Muscle layer of duodenum (tissue), 2 donors: ENCODE data around the gene GNMT.
"Not testable (repeated sequence)": the region's sequence is repeated elsewhere in the genome, so short reads cannot be mapped to it uniquely, and the experiment has no call there.

Source experiments
- H3K27ac ChIP-seq: one replicate; pipeline ENCODE4 v1.7.0; 2013; ENCODE audit warnings: mild to moderate bottlenecking, low read length
- H3K27me3 ChIP-seq: one replicate; pipeline ENCODE4 v1.7.0; 2013; ENCODE audit warnings: low read depth, mild to moderate bottlenecking, control low read depth, low read length
- H3K36me3 ChIP-seq, 2 donors: one replicate each; pipeline ENCODE4 v1.7.0; 2013; ENCODE audit warnings: low read length in 2 of 2, control low read depth in 1 of 2, mild to moderate bottlenecking in 1 of 2; ENCODE audit not compliant: insufficient read depth in 2 of 2, control insufficient read depth in 1 of 2
- H3K4me1 ChIP-seq, 2 donors: one replicate each; pipeline ENCODE4 v1.7.0; 2013; ENCODE audit warnings: low read length in 2 of 2, mild to moderate bottlenecking in 2 of 2, control low read depth in 1 of 2, moderate library complexity in 1 of 2; ENCODE audit not compliant: insufficient read depth in 2 of 2, control insufficient read depth in 1 of 2
- H3K4me3 ChIP-seq, 2 donors: one replicate each; pipeline ENCODE4 v1.7.0; 2013; ENCODE audit warnings: low read length in 2 of 2, low read depth in 1 of 2, mild to moderate bottlenecking in 1 of 2
- H3K9me3 ChIP-seq, 2 donors: one replicate each; pipeline ENCODE4 v1.7.0; 2013; ENCODE audit warnings: low read length in 2 of 2, control low read depth in 1 of 2, mild to moderate bottlenecking in 1 of 2; ENCODE audit not compliant: control insufficient read depth in 1 of 2
- donor health status: healthy.

The GNMT gene

GRCh38 chr6:42932412-42932811 lies 28.1 kb upstream of the GNMT start:
- no peaks in the 10 kb centered on the region for H3K9me3 ChIP-seq
- H3K4me3 ChIP-seq: no peak overlapping the region
- no peaks in the 10 kb centered on the region for H3K27me3 ChIP-seq
- H3K27ac ChIP-seq: peak overlapping the region; percentile 27
- peaks cover 10 to 27% of the 10 kb centered on the region in 2 donors for H3K4me1 ChIP-seq
- peaks cover 21 to 27% of the 10 kb centered on the region in 2 donors for H3K36me3 ChIP-seq

- Histone ChIP-seq H3K27ac (no peak overlapping the region), H3K4me1 (peaks cover 10 to 27% of the 10 kb centered on the region in 2 donors), H3K36me3 (peaks cover 27 to 35% of the 10 kb centered on the region in 2 donors), H3K4me3 (no peak overlapping the region), H3K9me3 (no peaks in the 10 kb centered on the region), H3K27me3 (no peaks in the 10 kb centered on the region)
These were observed 27.3 kb upstream of the GNMT start for GRCh38 chr6:42933205-42933604.

GRCh38 chr6:42935322-42935721 lies 25.2 kb upstream of the GNMT start:
- H3K36me3 ChIP-seq: peaks cover 32 to 50% of the 10 kb centered on the region in 2 donors
- H3K9me3 ChIP-seq: no peaks in the 10 kb centered on the region

GRCh38 chr6:42936398-42936797 lies 24.2 kb upstream of the GNMT start:
- Histone ChIP-seq H3K4me3 (no peak overlapping the region), H3K27me3 (no peaks in the 10 kb centered on the region), H3K36me3 (peaks cover 32 to 50% of the 10 kb centered on the region in 2 donors), H3K9me3 (no peaks in the 10 kb centered on the region), H3K4me1 (peaks cover 6 to 13% of the 10 kb centered on the region in 2 donors), H3K27ac (no peak overlapping the region)

More at GRCh38 chr6:42935322-42935721, 25.2 kb upstream of the GNMT start:
- Histone ChIP-seq H3K27ac (no peak overlapping the region), H3K4me3 (no peak overlapping the region), H3K4me1 (peaks cover 6 to 24% of the 10 kb centered on the region in 2 donors), H3K27me3 (no peaks in the 10 kb centered on the region)

DNA sequence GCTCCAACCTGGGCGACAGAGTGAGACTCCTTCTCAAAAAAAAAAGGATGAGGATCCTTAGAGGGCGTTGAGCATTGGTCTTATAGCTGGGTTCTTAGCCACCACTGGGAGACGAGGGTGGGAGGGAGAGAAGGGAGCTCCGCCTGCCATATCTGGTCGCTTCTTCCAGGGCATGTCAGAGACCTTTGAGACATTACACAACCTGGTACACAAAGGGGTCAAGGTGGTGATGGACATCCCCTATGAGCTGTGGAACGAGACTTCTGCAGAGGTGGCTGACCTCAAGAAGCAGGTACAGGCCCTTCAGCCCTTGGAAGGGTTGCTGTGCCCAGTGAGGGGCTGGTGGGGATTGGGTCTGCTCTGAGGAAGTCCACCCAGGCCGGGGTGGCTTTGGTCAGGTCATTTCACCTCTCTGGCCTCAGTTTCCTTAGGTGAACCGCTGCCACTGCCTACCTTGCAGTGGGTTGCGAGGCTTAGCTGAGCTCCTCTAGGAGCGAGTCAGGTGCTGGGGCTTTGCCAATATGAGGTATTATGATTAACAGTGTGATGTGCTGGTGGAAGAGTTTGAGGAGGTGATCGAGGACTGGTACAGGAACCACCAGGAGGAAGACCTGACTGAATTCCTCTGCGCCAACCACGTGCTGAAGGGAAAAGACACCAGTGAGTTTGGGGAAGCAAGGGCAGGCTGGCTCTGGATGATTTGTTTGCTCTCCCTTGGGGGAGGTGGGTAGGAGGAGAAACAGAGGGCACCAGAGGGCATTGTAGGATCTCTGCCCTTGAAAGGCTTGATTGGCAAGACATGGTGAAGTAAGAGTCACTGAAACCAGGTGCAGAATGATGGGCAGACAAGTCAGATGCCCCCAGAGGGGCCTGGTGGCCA lies 22.8 kb upstream of the GNMT start:
- Histone ChIP-seq H3K27ac (no peak overlapping the region), H3K9me3 (no peaks in the 10 kb centered on the region), H3K27me3 (no peaks in the 10 kb centered on the region), H3K4me1 (peaks cover 3 to 5% of the 10 kb centered on the region in 2 donors), H3K36me3 (peaks cover 25 to 50% of the 10 kb centered on the region in 2 donors), H3K4me3 (no peak overlapping the region)

- Histone ChIP-seq H3K27ac (no peak overlapping the region), H3K36me3 (peaks cover 27 to 50% of the 10 kb centered on the region in 2 donors)
These were observed 22.1 kb upstream of the GNMT start for GRCh38 chr6:42938428-42938796.

DNA sequence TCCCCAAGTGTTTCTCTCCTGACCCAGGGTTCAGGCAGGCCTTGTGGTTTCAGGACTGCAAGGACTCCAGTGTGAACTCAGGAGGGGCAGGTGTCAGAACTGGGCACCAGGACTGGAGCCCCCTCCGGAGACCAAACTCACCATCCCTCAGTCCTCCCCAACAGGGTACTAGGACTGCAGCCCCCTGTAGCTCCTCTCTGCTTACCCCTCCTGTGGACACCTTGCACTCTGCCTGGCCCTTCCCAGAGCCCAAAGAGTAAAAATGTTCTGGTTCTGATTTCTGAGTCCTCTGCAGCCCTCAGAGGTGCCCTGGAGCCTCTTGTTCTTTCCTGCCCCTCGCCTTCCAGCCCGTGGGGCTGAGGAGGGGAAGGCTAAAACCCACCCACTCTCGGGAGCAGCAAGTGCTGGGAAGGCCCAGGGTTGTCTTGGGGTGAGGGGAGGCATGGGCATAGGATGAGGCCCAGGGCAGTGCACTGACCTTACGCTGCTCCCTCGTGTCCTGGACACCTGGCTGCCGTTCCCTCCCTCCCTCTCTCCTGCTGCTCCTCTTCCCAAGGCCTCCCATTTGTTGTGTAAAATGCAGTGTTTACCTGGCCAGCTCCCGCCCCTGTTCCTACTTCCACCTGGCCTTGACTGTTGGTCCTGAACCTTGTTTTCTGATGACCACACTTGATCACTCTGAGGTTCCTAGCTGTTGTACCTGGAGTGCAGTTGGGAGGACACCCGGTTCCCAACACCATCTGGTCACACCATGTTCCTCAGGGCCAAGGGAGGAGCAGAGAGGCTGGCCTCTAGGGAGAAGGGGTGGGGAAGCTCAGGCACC lies 21.4 kb upstream of the GNMT start:
- Histone ChIP-seq H3K4me3 (no peak overlapping the region), H3K27me3 (no peaks in the 10 kb centered on the region), H3K9me3 (no peaks in the 10 kb centered on the region), H3K4me1 (no peaks in the 10 kb centered on the region), H3K27ac (no peak overlapping the region), H3K36me3 (peaks cover 30 to 48% of the 10 kb centered on the region in 2 donors)

More at GRCh38 chr6:42938428-42938796, 22.1 kb upstream of the GNMT start:
- Histone ChIP-seq H3K27me3 (no peaks in the 10 kb centered on the region), H3K9me3 (no peaks in the 10 kb centered on the region), H3K4me1 (no peaks in the 10 kb centered on the region), H3K4me3 (no peak overlapping the region)

DNA sequence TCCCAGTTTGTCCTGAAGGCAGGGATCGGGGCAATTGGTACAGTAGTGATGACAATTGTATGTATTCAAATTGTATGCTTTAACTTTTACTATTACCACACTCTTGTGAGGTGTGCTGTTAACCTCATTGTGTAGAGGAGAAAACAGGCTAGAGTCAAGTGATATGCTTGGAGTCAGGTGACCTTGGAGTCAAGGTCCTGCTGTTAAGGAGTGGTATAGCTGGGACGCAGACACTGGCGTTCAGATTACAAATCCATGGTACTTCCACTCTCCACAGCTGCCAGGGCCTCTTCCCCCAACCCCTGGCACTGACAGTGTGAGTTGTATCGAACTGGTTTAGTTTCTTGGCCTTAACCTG lies 20.8 kb upstream of the GNMT start:
- no peak overlapping the region for H3K27ac ChIP-seq
- no peaks in the 10 kb centered on the region for H3K9me3 ChIP-seq
- H3K4me1 ChIP-seq: no peaks in the 10 kb centered on the region
- H3K36me3 ChIP-seq: peaks cover 30 to 45% of the 10 kb centered on the region in 2 donors
- no peaks in the 10 kb centered on the region for H3K27me3 ChIP-seq
- H3K4me3 ChIP-seq: no peak overlapping the region

DNA sequence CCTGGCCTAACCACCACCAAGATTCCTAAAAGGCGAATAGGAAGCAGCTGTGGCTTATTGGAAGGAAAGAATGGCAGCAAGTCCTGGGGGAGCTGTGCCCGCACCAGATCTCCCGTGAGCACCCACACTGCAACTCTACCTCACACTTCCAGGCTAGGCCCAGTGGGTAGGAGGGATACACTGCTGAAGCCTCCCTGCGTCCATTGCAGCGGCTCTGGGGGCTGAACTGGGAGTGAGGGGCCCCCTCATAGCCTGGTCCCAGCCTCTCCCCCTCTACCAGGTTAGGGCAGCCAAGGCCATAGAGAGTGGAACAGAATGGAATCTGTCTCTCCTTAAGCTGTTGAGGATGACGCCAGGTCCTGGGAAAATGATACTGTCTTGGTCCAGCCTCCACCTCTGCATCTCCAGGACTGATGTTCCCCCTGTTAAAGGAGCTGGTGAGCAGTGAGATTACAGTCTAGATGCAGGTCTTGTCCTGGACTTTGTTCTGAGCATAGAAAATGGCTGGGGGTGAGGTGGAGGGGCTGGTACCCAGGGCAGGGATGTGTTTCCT lies 20.0 kb upstream of the GNMT start:
- H3K27me3 ChIP-seq: no peaks in the 10 kb centered on the region
- no peaks in the 10 kb centered on the region for H3K9me3 ChIP-seq
- peaks cover 26 to 41% of the 10 kb centered on the region in 2 donors for H3K36me3 ChIP-seq
- no peaks in the 10 kb centered on the region for H3K4me1 ChIP-seq
- no peak overlapping the region for H3K4me3 ChIP-seq
- H3K27ac ChIP-seq: no peak overlapping the region

DNA sequence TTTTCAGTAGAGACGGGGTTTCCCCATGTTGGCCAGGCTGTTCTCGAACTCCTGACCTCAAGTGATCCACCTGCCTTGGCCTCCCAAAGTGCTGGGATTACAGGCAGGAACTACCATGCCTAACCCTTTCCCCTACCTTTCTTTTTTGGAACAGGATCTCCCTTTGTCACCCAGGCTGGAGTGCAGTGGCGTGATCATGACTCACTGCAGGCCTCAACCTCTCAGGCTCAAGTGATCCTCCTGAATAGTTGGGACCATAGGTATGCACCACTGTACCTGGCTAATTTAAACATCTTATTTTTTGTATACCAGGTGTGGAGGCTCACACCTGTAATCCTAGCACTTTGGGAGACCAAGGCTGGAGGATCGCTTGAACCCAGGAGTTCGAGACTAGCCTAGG lies 19.2 kb upstream of the GNMT start:
- H3K9me3 ChIP-seq, H3K4me1 ChIP-seq: not testable (repeated sequence)
- H3K36me3 ChIP-seq: peaks cover 20 to 33% of the 10 kb centered on the region in 2 donors

DNA sequence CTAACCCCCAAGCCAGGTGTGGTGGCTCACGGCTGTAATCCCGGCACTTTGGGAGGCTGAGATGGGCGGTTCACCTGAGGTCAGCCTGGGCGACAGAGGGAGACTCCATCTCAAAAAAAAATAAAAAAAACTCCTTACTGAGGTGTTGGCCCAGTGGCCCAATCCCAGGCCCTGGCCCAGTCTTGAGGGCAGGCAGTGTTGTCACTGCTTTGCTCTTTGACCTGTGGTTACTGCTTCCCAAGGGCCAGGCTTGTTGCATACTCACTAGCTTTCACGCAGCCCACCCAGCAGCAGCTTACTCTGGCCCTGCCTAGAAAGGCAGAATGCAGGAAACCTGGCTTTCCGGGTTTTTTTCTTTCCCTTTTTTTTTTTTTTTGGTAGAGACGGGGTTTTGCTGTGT lies 18.1 kb upstream of the GNMT start:
- no peak overlapping the region for H3K27ac ChIP-seq
- H3K9me3 ChIP-seq: no peaks in the 10 kb centered on the region
- H3K27me3 ChIP-seq: no peaks in the 10 kb centered on the region
- H3K4me3 ChIP-seq: no peak overlapping the region
- peaks cover 17 to 22% of the 10 kb centered on the region in 2 donors for H3K36me3 ChIP-seq
- H3K4me1 ChIP-seq: no peaks in the 10 kb centered on the region

More for the DNA sequence above, 19.2 kb upstream of the GNMT start:
- not testable (repeated sequence) for H3K27me3 ChIP-seq, H3K4me3 ChIP-seq, H3K27ac ChIP-seq
